ENCODE data around the gene FAH. TPM values are rescaled to one million over a fixed set of nuclear protein-coding genes. Genes with fewer than 3 reads are reported as not detected.

FAH gene
- total and polyA plus RNA-seq, 9 of the 15 experiments (the other 6 are each of a cell fraction or from before 2014, with no cell fraction given): 66.8 to 310 (median 103) TPM

DNA sequence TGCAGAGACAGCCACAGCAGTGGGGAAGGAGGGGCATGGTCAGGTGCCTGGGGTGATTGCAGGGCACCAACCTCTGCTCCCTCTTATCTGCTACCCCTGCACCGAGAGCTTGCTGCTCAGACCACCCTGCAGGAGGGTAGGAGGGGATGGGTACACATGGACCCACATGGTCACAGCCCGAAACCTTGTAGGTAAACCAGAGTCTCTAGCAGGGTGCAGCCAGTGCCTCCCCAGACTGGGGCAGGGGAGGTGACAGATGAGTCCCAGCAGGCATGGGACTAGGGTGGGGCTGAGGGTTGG, 49.2 kb downstream of the FAH start:
- H3K9ac ChIP-seq (ENCODE audit: insufficient read depth in 1 of 2, low read depth in 2 of 2, low read length in 2 of 2): no peak overlapping the region
- TF ChIP-seq DIDO1 (tag; IDR thresholded peaks at IDR 0.05; ENCODE audit: low read depth) (no peak), CHD1 (IDR thresholded peaks at IDR 0.05; ENCODE audit: low read length) (no peak), NFXL1 (CRISPR knock-in tag; IDR thresholded peaks at IDR 0.05) (no peak), RBM25 (IDR thresholded peaks at IDR 0.05; ENCODE audit: low read depth, low read length, severe bottlenecking) (no peak)
- TF ChIP-seq, protein P1, sequence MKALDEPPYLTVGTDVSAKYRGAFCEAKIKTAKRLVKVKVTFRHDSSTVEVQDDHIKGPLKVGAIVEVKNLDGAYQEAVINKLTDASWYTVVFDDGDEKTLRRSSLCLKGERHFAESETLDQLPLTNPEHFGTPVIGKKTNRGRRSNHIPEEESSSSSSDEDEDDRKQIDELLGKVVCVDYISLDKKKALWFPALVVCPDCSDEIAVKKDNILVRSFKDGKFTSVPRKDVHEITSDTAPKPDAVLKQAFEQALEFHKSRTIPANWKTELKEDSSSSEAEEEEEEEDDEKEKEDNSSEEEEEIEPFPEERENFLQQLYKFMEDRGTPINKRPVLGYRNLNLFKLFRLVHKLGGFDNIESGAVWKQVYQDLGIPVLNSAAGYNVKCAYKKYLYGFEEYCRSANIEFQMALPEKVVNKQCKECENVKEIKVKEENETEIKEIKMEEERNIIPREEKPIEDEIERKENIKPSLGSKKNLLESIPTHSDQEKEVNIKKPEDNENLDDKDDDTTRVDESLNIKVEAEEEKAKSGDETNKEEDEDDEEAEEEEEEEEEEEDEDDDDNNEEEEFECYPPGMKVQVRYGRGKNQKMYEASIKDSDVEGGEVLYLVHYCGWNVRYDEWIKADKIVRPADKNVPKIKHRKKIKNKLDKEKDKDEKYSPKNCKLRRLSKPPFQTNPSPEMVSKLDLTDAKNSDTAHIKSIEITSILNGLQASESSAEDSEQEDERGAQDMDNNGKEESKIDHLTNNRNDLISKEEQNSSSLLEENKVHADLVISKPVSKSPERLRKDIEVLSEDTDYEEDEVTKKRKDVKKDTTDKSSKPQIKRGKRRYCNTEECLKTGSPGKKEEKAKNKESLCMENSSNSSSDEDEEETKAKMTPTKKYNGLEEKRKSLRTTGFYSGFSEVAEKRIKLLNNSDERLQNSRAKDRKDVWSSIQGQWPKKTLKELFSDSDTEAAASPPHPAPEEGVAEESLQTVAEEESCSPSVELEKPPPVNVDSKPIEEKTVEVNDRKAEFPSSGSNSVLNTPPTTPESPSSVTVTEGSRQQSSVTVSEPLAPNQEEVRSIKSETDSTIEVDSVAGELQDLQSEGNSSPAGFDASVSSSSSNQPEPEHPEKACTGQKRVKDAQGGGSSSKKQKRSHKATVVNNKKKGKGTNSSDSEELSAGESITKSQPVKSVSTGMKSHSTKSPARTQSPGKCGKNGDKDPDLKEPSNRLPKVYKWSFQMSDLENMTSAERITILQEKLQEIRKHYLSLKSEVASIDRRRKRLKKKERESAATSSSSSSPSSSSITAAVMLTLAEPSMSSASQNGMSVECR (CRISPR knock-in tag; IDR thresholded peaks at IDR 0.05): no peak
- TF ChIP-seq, protein P2, sequence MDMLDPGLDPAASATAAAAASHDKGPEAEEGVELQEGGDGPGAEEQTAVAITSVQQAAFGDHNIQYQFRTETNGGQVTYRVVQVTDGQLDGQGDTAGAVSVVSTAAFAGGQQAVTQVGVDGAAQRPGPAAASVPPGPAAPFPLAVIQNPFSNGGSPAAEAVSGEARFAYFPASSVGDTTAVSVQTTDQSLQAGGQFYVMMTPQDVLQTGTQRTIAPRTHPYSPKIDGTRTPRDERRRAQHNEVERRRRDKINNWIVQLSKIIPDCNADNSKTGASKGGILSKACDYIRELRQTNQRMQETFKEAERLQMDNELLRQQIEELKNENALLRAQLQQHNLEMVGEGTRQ (CRISPR knock-in tag; IDR thresholded peaks at IDR 0.05): no peak
- no peaks in the 10 kb centered on the region for H3K9me3 ChIP-seq (replicated peaks; ENCODE audit: control insufficient read depth, insufficient read depth, low read depth, low read length)
- 0% methylated on average over 1 of the region's 2 CpGs for WGBS (ENCODE audit: insufficient coverage, low coverage, missing lambda C conversion rate)
- no peak for ATAC-seq
- CTCF ChIA-PET (ENCODE audit: low intra/inter-chr PET ratio): no interaction called here
- intact Hi-C loops (cut with micrococcal nuclease) (no loop called here), in situ Hi-C loops (cut with MboI) (no loop called here)
- FAIRE-seq: no peak
- no peaks in the 10 kb centered on the region for H3K79me2 ChIP-seq (ENCODE audit: control insufficient read depth, insufficient read depth, low read length)
- H4K20me1 ChIP-seq (replicated peaks; ENCODE audit: control insufficient read depth, insufficient read depth, low read length): 0 out of 2 replicates have a peak, but pooled peaks cover 11% of the 10 kb centered on the region
- H3K27me3 ChIP-seq (ENCODE audit: control insufficient read depth in 2 of 2, insufficient read depth in 2 of 2, low read length in 2 of 2): peaks cover 29 to 35% of the 10 kb centered on the region in 2 experiments
- no peak overlapping the region for H3K4me3 ChIP-seq
- no peaks in the 10 kb centered on the region for H3K36me3 ChIP-seq (ENCODE audit: control insufficient read depth, insufficient read depth, low read length)
- no peak overlapping the region for H3K4me2 ChIP-seq (ENCODE audit: insufficient read depth, low read length)
- no peak overlapping the region for H2AFZ ChIP-seq (ENCODE audit: low read depth, low read length)
- peaks cover 0 to 6% of the 10 kb centered on the region in 2 experiments; a peak in 1 of 5 replicates for H3K4me1 ChIP-seq (replicated peaks in 1 of 2; ENCODE audit: control insufficient read depth in 2 of 2, insufficient read depth in 2 of 2, low read length in 2 of 2)
- no TSS peak for BruUV-seq (replicated peaks)
- H3K27ac ChIP-seq (ENCODE audit: extremely low read depth, low read depth, low read length): no peak overlapping the region
- POLR2A ChIA-PET: no interaction called here
- DNase-seq (ENCODE audit: extremely low read depth in 1 of 4, low spot score in 3 of 4): no peak
- H3K9me1 ChIP-seq (ENCODE audit: control insufficient read depth, insufficient read depth, low read length): no peaks in the 10 kb centered on the region

All from K562 (cell line).